ENCODE results near the gene FSD1.

The FSD1 gene

GRCh38 chr19:4366666-4367335, 62.4 kb downstream of the FSD1 start:
- no peak for DNase-seq

DNA sequence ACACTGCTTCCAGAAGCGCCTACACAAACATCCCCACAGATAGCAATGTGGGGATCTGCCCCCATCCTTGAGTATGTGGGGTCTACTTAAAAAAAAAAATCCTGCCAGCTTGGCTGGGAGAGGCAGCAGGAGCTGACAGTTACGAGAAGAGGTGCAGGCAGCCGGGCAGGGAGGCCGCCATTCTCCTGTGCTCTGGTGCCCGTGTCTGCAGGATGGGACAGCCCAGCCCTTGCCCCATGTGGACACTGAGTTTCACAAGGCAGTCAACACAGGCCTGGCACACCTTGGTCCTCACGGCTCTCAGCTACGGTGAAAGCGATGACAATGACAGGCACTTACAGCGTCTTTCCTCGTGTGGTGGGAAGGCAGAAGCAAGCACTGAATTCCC, 62.9 kb downstream of the FSD1 start:
- no peak for DNase-seq

- DNase-seq, result no peak
These were observed 63.4 kb downstream of the FSD1 start for GRCh38 chr19:4367781-4368127.

- DNase-seq, result no peak
These were observed 63.9 kb downstream of the FSD1 start for GRCh38 chr19:4368128-4368820.

DNA sequence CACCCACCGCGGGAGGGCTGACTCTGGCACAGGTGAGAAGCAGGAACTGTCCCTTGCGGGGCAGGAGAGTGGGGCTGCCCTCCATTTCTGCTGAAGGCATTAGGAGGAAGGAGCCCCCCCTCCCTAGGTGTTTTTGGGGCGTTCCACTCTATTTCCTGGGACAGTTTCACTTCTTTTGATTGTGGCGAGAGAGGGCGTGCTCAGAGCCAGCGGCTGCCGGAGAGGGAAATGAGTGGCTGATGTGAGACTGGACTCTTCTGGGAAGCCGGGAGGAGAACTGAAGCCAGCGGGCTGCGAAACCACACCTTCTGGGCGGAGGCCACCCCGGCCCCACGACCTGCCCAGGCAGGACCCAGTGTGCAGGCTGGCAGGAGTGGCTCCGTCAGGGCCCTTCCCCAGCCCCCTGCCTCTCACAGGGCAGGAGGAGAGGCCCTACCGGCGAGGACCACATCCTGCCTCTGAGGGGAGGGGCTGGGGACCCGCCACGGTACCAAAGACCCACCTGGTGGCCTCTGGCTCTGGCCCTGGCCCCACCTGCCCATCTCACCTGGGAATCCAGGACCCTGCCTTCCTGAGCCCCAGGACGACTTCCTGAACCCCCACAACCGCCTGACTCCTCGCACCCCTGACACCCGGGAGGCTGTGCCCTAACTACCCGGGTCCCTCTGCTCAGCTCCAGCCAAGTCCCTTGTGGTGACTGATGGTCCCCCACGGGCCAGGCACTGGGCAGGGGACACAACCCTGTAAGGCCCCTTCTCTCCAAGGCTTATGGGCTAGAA, 64.9 kb downstream of the FSD1 start:
- DNase-seq, result peak; percentile 62

DNA sequence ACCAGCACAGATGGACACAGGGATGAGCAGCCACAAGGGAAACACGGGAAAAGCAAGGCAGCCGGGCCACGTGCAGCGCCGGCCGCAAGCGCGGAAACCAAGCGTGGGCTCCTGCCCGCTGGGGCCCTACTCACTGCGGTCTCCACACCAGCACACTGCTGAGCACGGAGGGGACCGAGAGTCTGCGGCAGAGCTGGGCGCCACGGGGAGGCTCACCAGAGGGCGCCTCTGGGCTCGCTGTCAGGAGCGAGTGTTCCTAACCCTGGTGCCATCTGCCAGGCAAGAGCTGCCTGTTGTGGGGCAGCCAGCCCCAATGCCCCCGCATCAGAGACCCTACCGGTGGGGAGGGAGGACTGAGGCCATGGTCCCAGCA, 65.5 kb downstream of the FSD1 start:
- peak; percentile 61 for DNase-seq

GRCh38 chr19:4370418-4371041, 66.1 kb downstream of the FSD1 start:
- DNase-seq, result no peak

- DNase-seq, result no peak
These were observed 67.1 kb downstream of the FSD1 start for GRCh38 chr19:4371247-4372164.

DNA sequence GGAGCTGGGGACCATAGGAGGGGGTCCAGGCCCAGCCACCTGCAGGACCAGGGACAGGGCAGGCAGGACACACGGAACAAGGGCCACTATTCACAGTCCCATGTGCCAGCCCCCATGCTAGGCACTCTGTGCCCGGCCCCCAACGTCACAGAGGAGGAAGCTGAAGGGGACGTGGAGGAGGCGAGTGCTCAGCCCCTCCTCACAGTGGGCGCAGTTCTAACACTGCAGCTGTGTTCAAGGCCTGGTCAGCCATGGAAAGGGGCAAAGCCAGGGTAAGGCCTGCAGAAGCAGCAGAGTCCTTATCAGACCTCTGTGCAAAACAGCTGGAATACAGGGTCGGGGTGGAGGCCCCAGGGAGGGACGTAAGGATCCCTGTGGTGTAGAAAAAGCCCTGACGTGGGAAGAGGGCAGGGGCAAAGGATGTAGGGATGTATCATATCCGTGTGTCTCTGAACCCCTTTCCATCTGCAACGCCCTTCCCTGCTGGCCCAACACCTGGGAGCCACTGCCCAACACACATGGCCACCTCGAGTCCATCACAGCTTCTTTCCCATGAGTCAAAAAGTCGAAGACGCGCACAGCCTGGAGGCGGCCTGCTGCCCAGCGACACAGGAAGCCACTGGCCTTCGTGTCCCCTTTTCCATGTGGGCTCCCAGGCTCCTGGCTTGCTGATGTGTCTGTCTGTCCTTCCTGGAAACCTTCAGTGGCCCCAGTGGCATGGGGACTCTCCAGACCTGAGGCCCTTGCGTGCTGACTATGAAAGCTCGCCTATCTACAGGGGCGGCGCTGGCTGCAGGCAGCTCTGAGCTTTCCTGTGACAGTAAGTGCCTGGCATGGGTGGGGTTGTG, 68.0 kb downstream of the FSD1 start:
- DNase-seq, result no peak

DNA sequence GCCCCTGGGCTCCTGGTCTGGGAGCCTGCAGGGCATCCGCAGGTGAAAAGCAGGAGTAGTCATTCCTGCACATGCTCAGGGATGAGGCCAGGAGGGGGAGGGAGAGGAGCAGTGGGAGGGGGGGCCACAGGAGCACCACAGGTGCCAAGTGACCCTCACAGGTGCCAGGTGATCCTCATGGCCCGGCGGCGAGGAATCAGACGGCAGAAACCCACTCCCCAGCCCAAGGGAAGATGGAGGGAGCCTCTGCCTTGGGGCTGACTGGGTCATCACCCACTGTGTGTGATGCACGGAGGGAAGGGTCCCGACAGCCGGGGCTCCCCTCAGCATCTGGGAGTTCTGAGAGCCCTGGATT, 68.6 kb downstream of the FSD1 start:
- no peak for DNase-seq
